B cell (primary cell): ENCODE measurements around the gene CABLES1. TPM values are rescaled to one million over a fixed set of nuclear protein-coding genes. Genes with fewer than 3 reads are reported as not detected.
A peak's percentile ranks its signal among the peaks of the same experiment; 100 is the strongest.
"Not testable (repeated sequence)": the region's sequence is repeated elsewhere in the genome, so short reads cannot be mapped to it uniquely, and the experiment has no call there.

ENCODE experiments used
- ATAC-seq: fragments of 200-7000 bp; cut with Tn5 transposase; one replicate; pipeline ENCODE4 v1.10.0; 2021; ENCODE audit warnings: low read depth, mild to moderate bottlenecking, moderate number of reproducible peaks, moderate library complexity
- CTCF ChIA-PET: fragments of 350-600 bp; sonication (Branson Sonifier 250); formaldehyde crosslinking; loops from one replicate; lab custom pipeline; 2021; ENCODE audit warnings: antibody characterized with exemption, inconsistent platforms; lab: Charles Lee
- POLR2A ChIA-PET: fragments of 350-600 bp; sonication (Branson Sonifier 250); formaldehyde crosslinking; loops from one replicate; lab custom pipeline; 2021; ENCODE audit warnings: antibody characterized with exemption; lab: Charles Lee
- DNase-seq: peaks from one replicate; pipeline ENCODE4 v3.0.0; 2013
- H2AFZ ChIP-seq: 2 replicates; pipeline ENCODE4 v1.6.1; 2012; ENCODE audit warnings: mild to moderate bottlenecking, low read depth, low read length; ENCODE audit not compliant: insufficient read depth, poor library complexity, severe bottlenecking
- H3K27ac ChIP-seq, 2 donors: 1 replicate in 1 of 2; 2 replicates in 1 of 2; pipeline ENCODE4 v1.5.1; 2012 to 2013; ENCODE audit warnings: low read length in 2 of 2, mild to moderate bottlenecking in 2 of 2, moderate library complexity in 1 of 2
- H3K27me3 ChIP-seq, 4 experiments: fragments of 200-600 bp in 1 of 4; sonication (generic) in 1 of 4; replicated peaks in 1 of 4; 1 replicate in 2 of 4; 2 replicates in 2 of 4; pipeline versions ENCODE4 v1.6.1 to v1.7.0; 2013 to 2016; ENCODE audit warnings: low read length in 3 of 4, mild to moderate bottlenecking in 2 of 4, mixed read lengths in 1 of 4, moderate library complexity in 1 of 4; ENCODE audit not compliant: insufficient read depth in 4 of 4, control insufficient read depth in 3 of 4; ENCODE audit errors: control extremely low read depth in 1 of 4
- H3K36me3 ChIP-seq, 2 experiments: replicated peaks in 1 of 2; 1 replicate in 1 of 2; 2 replicates in 1 of 2; pipeline versions ENCODE4 v1.6.1 to v1.7.1; 2013; ENCODE audit warnings: low read length in 1 of 2; ENCODE audit not compliant: insufficient read depth in 2 of 2, control insufficient read depth in 1 of 2; ENCODE audit errors: control extremely low read depth in 1 of 2, extremely low read depth in 1 of 2
- H3K4me1 ChIP-seq, 2 donors: fragments of 200-600 bp in 1 of 2; sonication (generic) in 1 of 2; 1 replicate in 1 of 2; 2 replicates in 1 of 2; pipeline versions ENCODE4 v1.5.1 to v1.6.1; 2013 to 2017; ENCODE audit warnings: low read length in 2 of 2; ENCODE audit not compliant: control insufficient read depth in 2 of 2, insufficient read depth in 2 of 2
- H3K4me2 ChIP-seq: replicated peaks from 2 replicates; pipeline ENCODE3; 2012; ENCODE audit warnings: mild to moderate bottlenecking, low read depth, low read length; ENCODE audit not compliant: poor library complexity, severe bottlenecking
- H3K4me3 ChIP-seq, 5 experiments: fragments of 200-600 bp in 1 of 5; sonication (generic) in 1 of 5; 1 replicate in 3 of 5; 2 replicates in 2 of 5; pipeline versions ENCODE4 v1.5.1 to v1.7.0; 2011 to 2016; ENCODE audit warnings: low read length in 4 of 5, mild to moderate bottlenecking in 4 of 5, low read depth in 2 of 5, control low read depth in 1 of 5, moderate library complexity in 1 of 5; ENCODE audit not compliant: insufficient read depth in 1 of 5; ENCODE audit errors: control extremely low read depth in 1 of 5, extremely low read depth in 1 of 5
- H3K79me2 ChIP-seq: fragments of 200-600 bp; sonication (generic); one replicate; pipeline ENCODE4 v1.6.0; 2016; ENCODE audit warnings: low read length; ENCODE audit not compliant: control insufficient read depth, insufficient read depth
- H3K9ac ChIP-seq: fragments of 200-600 bp; sonication (generic); 2 replicates; pipeline ENCODE4 v1.6.1; 2017; ENCODE audit warnings: mild to moderate bottlenecking, low read length, moderate library complexity
- H3K9me3 ChIP-seq, 3 donors: one replicate each; pipeline versions ENCODE4 v1.6.1 to v1.7.1; 2013; ENCODE audit warnings: low read length in 2 of 3; ENCODE audit not compliant: control insufficient read depth in 2 of 3, insufficient read depth in 1 of 3; ENCODE audit errors: control extremely low read depth in 1 of 3
- H4K20me1 ChIP-seq: 2 replicates; pipeline ENCODE4 v1.6.0; 2012; ENCODE audit warnings: mild to moderate bottlenecking, low read length; ENCODE audit not compliant: insufficient read depth, control insufficient read depth, poor library complexity, severe bottlenecking
- H3K27ac Mint-ChIP-seq: one replicate; pipeline ENCODE4 v1.8.0; 2021; ENCODE audit warnings: mixed read lengths
- H3K27me3 Mint-ChIP-seq: one replicate; pipeline ENCODE4 v1.8.0; 2021; ENCODE audit warnings: mixed read lengths
- H3K4me1 Mint-ChIP-seq: one replicate; pipeline ENCODE4 v1.8.0; 2021; ENCODE audit warnings: mixed read lengths
- H3K4me3 Mint-ChIP-seq: one replicate; pipeline ENCODE4 v1.8.0; 2021; ENCODE audit warnings: mixed read lengths
- H3K9me3 Mint-ChIP-seq: one replicate; pipeline ENCODE4 v1.8.0; 2022; ENCODE audit warnings: mixed read lengths; ENCODE audit not compliant: insufficient read depth
- EZH2 ChIP-seq: IDR thresholded peaks from 2 replicates; pipeline ENCODE4 v1.6.1; 2012; ENCODE audit warnings: borderline replicate concordance, low read depth, mild to moderate bottlenecking, moderate library complexity, low read length; ENCODE audit not compliant: insufficient read depth, poor library complexity, severe bottlenecking
- WGBS: methylation state at CpG from one replicate; pipeline ENCODE4 v1.1.5; 2013; ENCODE audit warnings: missing lambda C conversion rate; ENCODE audit not compliant: insufficient coverage; 5-methylcytosine and 5-hydroxymethylcytosine counted together
- intact Hi-C: fragments of 100-400 bp; cut with micrococcal nuclease; formaldehyde crosslinking; loops from one replicate; pipeline ENCODE4 v1.10.0; 2022
- polyA plus RNA-seq: library from polyadenylated mRNA; depleted of rRNA; stranded (reverse); fragments of >200 nt; gene quantifications from 2 replicates; pipeline ENCODE4 v1.2.3, GENCODE V29; 2012
- total RNA-seq, 2 donors: library from RNA; stranded (reverse); fragments of 120-200 nt in 1 of 2; gene quantifications; 1 replicate in 1 of 2; 2 replicates in 1 of 2; pipeline versions ENCODE4 v1.2.3 to v1.2.4, GENCODE V29; 2013 to 2022
- TF ChIP-seq, protein P1 (sequence below): fragments of 200-600 bp; IDR thresholded peaks from one replicate; pipeline ENCODE4 v1.8.0; 2022; ENCODE audit warnings: antibody characterized with exemption, mild to moderate bottlenecking

The CABLES1 gene
- total and polyA plus RNA-seq, 2 donors (not counting 1 experiment from before 2014, with no cell fraction given): 0.30 to 56.3 TPM

DNA sequence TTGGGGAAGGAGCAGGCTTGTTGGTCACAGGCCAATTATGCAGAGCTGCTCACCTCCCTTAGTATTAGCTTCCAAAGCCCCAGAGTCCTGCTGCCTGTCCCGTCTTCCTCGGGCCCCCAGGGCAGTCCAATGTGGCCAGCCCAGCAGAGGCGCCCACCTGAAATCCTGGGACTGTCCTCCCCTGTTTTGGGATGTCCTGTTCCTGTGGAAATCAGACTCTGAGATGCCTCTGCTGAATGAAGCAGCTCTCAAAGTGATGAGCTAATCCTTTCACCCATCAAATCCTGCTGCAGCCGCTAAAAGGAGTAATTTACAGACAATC lies 105.3 kb downstream of the CABLES1 start:
- Histone ChIP-seq H3K27me3 (no peaks in the 10 kb centered on the region), H3K4me3 (no peak overlapping the region), H4K20me1 (no peaks in the 10 kb centered on the region), H2AFZ (no peak overlapping the region), H3K4me2 (no peak overlapping the region), H3K9me3 (no peaks in the 10 kb centered on the region), H3K36me3 (no peaks in the 10 kb centered on the region), H3K79me2 (no peaks in the 10 kb centered on the region), H3K9ac (no peak overlapping the region), H3K27ac (no peak overlapping the region), H3K4me1 (peaks cover 14 to 19% of the 10 kb centered on the region in 2 donors)
- intact Hi-C loops: no loop called here
- H3K27ac Mint-ChIP-seq: peak overlapping the region; percentile 32
- 100% methylated on average over 3 of the region's 4 CpGs for WGBS
- H3K27me3 Mint-ChIP-seq: peaks cover 4% of the 10 kb centered on the region
- H3K9me3 Mint-ChIP-seq: no peaks in the 10 kb centered on the region
- TF ChIP-seq EZH2: no peak
- TF ChIP-seq, protein P1, sequence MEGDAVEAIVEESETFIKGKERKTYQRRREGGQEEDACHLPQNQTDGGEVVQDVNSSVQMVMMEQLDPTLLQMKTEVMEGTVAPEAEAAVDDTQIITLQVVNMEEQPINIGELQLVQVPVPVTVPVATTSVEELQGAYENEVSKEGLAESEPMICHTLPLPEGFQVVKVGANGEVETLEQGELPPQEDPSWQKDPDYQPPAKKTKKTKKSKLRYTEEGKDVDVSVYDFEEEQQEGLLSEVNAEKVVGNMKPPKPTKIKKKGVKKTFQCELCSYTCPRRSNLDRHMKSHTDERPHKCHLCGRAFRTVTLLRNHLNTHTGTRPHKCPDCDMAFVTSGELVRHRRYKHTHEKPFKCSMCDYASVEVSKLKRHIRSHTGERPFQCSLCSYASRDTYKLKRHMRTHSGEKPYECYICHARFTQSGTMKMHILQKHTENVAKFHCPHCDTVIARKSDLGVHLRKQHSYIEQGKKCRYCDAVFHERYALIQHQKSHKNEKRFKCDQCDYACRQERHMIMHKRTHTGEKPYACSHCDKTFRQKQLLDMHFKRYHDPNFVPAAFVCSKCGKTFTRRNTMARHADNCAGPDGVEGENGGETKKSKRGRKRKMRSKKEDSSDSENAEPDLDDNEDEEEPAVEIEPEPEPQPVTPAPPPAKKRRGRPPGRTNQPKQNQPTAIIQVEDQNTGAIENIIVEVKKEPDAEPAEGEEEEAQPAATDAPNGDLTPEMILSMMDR: no peak
- POLR2A ChIA-PET: no interaction called here
- DNase-seq (no peak), ATAC-seq (no peak)
- CTCF ChIA-PET: no interaction called here
- peaks cover 34% of the 10 kb centered on the region for H3K4me1 Mint-ChIP-seq
- H3K4me3 Mint-ChIP-seq: no peak overlapping the region

DNA sequence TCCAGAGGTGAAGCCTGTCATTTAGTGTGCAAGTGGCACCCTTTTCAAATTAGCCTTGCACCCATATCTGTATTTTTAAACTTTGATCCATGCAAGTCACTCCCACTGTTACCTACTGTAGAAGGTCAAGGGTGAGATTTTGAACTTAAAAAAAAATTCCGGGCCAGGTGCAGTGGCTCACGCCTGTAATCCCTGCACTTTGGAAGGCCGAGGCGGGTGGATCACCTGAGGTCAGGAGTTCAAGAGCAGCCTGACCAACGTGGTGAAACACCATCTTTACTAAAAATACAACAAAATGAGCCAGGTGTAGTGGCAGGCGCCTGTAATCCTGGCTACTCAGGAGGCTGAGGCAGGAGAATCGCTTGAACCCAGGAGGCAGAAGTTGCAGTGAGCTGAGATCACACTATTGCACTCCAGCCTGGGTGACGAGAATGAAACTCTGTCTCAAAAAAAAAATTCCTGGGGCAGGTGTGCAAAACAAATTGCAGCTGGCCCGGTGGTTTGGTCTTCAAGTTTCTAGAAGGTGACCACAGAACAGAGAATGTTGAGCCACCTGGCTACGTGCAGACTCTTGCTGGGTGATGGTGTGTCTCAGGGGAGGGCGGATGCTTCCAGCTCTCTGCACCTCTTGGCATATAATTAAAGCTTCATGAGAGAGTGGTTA lies 106.7 kb downstream of the CABLES1 start:
- H3K4me1 Mint-ChIP-seq: peaks cover 34% of the 10 kb centered on the region
- H2AFZ ChIP-seq, H3K27ac ChIP-seq, H3K36me3 ChIP-seq, H3K9ac ChIP-seq, H4K20me1 ChIP-seq, H3K4me3 ChIP-seq, H3K9me3 ChIP-seq, H3K79me2 ChIP-seq, H3K9me3 Mint-ChIP-seq, H3K27me3 ChIP-seq, H3K27me3 Mint-ChIP-seq, H3K4me2 ChIP-seq: not testable (repeated sequence)
- ChIA-PET CTCF (interaction anchor here (1.1 to 2.3 kb wide), 7 partner anchors 14 to 137 kb away, joined by 3 to 11 read pairs (median 6); partner anchors contain the start of gene CABLES1), POLR2A (interaction anchor here (0.8 to 2.1 kb wide), 5 partner anchors 10 to 116 kb away, joined by 4 to 19 read pairs (median 7); no protein-coding TSS in a partner anchor)
- WGBS: 72% methylated on average over 7 of the region's 11 CpGs
- ATAC-seq: peak; percentile 79
- peak overlapping the region; percentile 49 for H3K4me3 Mint-ChIP-seq
- peak overlapping the region; percentile 67 for H3K27ac Mint-ChIP-seq
- DNase-seq: peak; percentile 51
- peaks cover 14 to 19% of the 10 kb centered on the region in 2 donors for H3K4me1 ChIP-seq
- intact Hi-C loops: loop anchor here (1.0 to 2.0 kb wide), 2 partner anchors 11 to 19 kb away; no protein-coding TSS in a partner anchor
